NK-92 (cell line): Measurements from ENCODE around the gene VCAM1.
"Not testable (repeated sequence)": the region's sequence is repeated elsewhere in the genome, so short reads cannot be mapped to it uniquely, and the experiment has no call there.

Experiments
- DNase-seq: peaks from one replicate; lab custom pipeline; 2025; ENCODE audit not compliant: unreplicated experiment; lab: John Stamatoyannopoulos, UW

The VCAM1 gene

DNA sequence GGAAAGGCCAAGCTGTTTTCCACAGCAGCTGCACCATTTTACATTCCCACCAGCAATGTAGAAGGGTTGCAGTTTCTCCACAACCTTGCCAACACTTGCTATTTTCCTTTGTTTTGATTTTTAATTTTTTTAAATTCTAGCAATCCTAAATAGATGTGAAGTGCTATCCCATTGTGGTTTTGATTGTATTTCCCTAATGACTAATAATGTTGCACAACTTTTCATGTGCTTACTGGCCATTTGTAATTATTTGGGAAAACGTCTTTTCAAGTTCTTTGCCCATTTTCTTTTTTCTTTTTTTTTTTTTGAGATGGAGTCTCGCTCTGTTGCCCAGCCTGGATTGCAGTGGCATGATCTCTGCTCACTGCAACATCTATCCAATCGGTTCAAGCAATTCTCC is 53.9 kb downstream of the VCAM1 start:
- DNase-seq = no peak

DNA sequence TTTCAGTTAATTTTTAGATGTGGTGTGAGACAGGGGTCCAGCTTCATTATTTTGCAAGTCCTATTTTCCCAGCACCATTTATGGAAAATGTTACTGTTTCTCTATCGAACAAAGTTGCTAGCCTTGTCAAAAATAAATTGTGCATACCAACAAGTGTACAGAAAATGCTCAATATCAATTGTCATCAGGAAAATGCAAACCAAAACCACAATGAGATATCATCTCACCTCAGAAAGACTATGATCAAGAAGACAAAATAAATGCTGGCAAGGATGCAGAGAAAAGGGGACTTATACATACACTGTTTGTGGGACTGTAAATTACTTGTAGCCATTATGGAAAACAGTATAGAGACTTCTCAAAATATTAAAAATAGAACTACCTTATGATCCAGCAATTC is 54.8 kb downstream of the VCAM1 start:
- DNase-seq = no peak

DNA sequence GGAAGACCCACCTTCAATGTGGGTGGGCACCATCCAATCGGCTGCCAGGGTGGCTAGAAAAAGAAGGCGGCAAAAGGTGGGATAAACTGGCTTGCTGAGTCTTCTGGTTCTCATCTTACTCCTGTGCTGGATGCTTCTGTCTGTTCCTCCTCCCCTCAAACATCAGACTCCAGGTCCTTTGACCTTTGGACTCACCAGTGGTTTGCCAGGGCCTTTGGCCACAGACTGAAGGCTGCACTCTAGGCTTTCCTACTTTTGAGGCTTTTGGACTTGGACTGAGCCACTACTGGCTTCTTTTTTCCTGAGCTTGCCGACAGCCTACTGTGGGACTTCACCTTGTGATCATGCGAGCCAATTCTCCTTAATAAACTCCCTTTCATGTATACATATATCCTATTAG is 55.9 kb downstream of the VCAM1 start:
- DNase-seq = no peak

DNA sequence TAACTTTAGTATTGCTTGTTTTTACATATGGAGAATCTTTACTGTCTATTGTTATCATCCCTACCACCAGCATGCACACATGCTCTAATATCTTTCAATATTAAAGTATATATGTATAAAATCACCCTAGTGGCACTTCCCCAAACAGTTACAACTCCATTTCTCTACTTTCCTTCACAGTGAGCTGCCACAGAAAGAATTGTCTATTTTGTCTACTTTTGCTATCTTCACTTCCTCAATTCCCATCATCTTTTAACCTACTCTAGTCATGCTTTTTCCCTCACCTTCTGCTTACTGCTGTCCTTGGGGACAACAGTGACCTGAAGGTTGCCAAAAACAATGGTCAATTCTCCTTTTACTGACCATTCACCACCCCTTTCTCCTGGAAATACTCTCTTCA is 59.2 kb downstream of the VCAM1 start:
- no peak for DNase-seq

DNA sequence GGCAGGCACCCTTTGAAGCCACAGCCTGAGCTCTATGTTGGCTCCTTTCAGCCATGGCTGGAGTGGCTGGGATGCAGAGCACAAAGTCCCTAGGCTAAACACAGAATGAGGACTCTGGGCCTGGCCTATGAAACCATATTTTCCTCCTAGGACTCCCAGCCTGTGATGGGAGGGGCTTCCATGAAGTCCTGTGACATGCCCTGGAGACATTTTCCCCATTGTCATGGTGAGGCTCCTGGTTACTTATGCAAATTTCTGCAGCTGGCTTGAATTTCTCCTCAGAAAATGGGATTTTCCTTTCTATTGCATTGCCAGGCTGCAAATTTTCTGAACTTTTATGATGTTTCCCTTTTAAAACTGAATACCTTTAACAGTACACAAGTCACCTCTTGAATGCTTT is 61.3 kb downstream of the VCAM1 start:
- no peak for DNase-seq

DNA sequence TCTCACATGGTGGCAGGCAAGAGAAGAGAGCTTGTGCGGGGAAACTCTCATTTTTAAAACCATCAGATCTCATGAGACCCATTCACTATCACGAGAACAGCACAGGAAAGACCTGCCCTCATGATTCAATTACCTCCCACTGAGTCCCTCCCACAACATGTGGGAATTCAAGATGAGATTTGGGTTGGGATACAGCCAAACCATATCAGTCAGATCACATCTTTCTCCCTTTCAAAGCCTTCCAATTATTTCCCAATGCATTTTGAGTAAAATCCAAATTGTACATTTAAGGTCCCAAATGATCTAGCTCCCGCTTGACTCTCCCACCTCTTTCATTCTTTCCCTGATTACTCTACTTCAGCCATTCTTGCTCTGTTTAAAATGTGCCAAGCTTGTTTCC is 62.2 kb downstream of the VCAM1 start:
- DNase-seq = not testable (repeated sequence)

DNA sequence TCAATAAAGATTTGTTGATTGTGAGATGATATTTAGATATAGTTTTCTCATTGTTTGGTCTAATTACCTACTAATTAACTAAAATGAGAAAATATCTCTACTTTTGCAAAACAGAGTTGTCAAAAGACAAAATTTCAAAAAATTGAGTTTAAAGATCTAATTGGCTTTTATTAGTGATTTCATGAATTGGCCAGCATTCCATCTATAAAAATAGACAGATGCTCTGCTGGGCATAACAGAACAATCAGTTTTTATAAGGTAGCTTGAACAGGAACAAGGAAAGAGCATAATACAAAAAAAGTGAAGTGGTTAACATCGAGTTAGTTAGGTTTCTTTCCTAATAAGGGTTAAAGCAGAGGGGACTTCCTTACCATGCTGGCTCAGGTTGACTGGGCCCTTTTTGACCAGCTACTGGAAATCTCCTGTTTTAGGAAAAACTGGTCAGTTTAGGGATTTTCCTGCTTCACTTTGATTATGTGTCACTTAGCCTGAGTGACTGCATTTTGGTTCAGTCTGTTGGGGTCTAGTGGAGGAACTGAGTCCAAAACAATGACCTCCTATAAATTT is 63.0 kb downstream of the VCAM1 start:
- DNase-seq = no peak

DNA sequence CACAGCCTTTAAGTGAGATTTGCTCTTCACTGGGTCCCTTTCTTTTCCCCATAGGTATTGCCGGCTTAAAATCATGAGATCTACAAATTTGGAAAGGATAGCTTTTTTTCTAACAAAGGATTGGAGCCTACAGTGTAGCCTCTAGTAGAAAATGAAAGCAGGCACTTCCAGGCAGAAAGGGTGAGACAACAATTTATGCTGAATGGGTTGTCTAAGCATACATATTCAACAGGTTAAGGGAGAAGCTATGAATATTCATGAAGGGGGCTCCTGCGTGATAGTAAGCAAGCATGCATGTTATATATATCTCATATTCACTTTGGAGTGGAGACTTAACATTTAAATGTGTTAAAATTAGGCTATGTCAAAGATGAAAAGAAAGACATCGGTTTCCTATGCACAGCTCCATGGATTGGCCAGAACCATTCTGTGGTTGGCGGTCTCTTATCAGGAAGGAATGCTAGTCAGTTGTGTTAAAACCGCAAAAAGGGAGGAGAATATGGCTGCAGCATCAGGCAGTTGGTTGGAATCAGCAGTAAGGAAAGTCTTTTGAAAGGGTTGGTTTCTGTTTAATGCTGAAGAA is 66.0 kb downstream of the VCAM1 start:
- no peak for DNase-seq

DNA sequence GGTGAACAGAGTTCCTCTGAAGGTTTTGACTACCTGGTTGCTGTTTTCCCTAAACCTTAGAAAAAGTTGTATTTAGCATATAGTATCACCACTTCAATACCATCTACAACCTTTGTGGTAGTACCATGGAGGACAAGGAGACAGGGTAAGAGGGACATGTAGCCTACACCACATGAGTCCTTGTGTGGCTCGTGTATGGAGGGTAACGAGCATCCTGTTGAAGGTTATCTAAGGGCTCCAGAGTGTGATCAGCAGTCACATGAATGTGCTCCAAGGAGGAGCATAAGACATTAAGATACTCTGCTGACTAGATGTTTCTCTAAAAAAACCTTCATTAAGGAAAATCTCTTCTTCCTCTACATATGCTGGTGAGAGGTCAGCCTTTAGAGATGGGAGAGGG is 67.3 kb downstream of the VCAM1 start:
- no peak for DNase-seq
